Activated naive CD8-positive, alpha-beta T cell treated with anti-CD3 and anti-CD28 coated beads, Interleukin-2, amount 50 U/mL, for 24 hours (primary cell): Measurements from ENCODE around the gene FAM217B.

ENCODE experiments used
- ATAC-seq: fragments of 150-1000 bp; cut with Tn5 transposase; one replicate; pipeline ENCODE4 v1.10.0; 2021
- DNase-seq: peaks from one replicate; pipeline ENCODE4 v3.0.0; 2021
- H3K27ac Mint-ChIP-seq: one replicate; pipeline ENCODE4 v1.8.0; 2021; ENCODE audit warnings: mild to moderate bottlenecking, mixed read lengths
- H3K27me3 Mint-ChIP-seq: one replicate; pipeline ENCODE4 v1.8.0; 2021; ENCODE audit warnings: mixed read lengths
- H3K36me3 Mint-ChIP-seq: one replicate; pipeline ENCODE4 v1.8.0; 2021; ENCODE audit warnings: low read depth, mixed read lengths
- H3K4me1 Mint-ChIP-seq: one replicate; pipeline ENCODE4 v1.8.0; 2021; ENCODE audit warnings: mixed read lengths
- H3K4me3 Mint-ChIP-seq: one replicate; pipeline ENCODE4 v1.8.0; 2021; ENCODE audit warnings: mild to moderate bottlenecking, moderate library complexity, mixed read lengths
- H3K9me3 Mint-ChIP-seq: one replicate; pipeline ENCODE4 v1.8.0; 2021; ENCODE audit warnings: mixed read lengths

Gene FAM217B, protein sequence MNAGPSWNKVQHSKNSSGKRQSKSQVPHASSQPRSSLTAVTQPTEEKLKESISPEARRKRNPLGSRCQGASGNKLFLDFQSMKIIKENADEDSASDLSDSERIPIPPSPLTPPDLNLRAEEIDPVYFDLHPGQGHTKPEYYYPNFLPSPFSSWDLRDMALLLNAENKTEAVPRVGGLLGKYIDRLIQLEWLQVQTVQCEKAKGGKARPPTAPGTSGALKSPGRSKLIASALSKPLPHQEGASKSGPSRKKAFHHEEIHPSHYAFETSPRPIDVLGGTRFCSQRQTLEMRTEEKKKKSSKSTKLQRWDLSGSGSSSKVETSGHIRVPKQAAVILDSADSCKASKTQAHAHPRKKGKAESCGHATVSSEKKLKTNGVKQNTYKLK

DNA sequence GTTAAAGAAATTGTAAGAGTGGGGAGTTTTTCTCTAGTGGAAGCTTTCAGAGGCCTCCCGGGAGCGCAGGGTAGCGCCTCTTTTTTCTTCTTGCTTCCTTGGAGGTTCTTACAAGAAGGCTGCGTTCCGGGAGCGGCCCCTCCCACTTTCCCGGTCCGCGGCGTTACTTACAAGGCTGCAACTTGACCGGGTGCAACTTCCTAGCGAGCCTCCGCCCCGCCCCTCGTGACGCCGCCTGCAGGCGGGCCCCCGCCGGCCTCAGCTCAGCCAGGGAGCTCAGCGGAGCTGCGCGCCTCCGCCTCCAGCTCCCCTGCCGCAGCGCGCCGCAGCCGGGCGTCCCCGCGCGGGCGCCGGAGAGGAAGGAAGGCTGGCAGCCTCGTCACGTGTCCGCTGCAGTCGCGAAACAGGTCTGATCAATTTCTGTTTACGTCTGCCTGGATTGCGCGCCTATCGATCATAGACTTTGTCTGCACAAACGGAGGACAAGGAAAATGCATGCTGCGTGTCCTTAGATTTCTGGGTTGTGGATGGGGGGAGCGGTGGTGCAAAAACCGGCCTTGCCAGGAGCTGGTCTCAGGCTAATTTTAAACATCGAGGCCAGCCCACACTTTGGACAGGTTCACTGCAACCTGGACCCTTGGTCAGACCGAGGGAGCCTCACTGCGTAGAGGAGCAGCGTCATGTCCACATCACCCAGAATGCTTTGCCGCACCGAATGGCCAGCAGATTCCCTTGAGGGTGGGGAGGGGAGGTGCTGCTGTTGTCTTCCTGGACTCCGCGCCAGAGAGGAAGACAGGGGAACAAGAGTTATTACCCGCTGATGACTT, at the start of gene FAM217B, which contains the start of gene PPP1R3D:
FAM217B (plus strand) TSS at position 261 of the 827 bp plus-strand sequence. CDS start 3,555 bp downstream, outside the sequence.
PPP1R3D (minus strand) TSS at position 177 of the 827 bp plus-strand sequence. CDS start 374 bp downstream, outside the sequence.
- Mint-ChIP-seq H3K4me1 (peaks cover 32% of the 10 kb centered on the region), H3K27ac (peak within 1 kb of the TSS; percentile 98), H3K4me3 (peak within 1 kb of the TSS; percentile 96), H3K36me3 (peaks cover 20% of the 10 kb centered on the region), H3K9me3 (no peaks in the 10 kb centered on the region), H3K27me3 (no peaks in the 10 kb centered on the region)
- DNase-seq (peak; percentile 94), ATAC-seq (peak; percentile 97)

DNA sequence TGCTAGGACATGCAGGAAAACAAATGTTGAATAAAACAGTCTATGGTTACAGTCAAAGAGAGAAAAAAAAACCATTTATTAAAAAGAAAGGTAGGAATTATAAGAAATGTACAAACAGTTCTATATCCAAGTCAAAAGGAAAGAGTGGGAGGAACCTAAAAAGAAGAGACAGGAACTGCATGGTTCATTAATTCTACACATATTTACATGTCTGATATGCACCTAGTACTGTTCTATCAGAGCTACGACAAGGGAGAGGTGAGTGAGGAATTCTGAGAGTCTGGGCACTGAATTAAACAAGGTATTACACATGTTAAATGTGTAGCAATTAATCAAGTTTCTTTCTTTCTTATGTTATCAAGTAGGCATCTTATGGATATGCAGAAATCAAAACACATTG, 48.6 kb upstream of the FAM217B start:
- ATAC-seq: no peak
- DNase-seq: no peak
- Mint-ChIP-seq H3K27me3 (no peaks in the 10 kb centered on the region), H3K4me1 (peaks cover 5% of the 10 kb centered on the region), H3K36me3 (peaks cover 2% of the 10 kb centered on the region), H3K27ac (no peak overlapping the region), H3K4me3 (no peak overlapping the region), H3K9me3 (no peaks in the 10 kb centered on the region)

DNA sequence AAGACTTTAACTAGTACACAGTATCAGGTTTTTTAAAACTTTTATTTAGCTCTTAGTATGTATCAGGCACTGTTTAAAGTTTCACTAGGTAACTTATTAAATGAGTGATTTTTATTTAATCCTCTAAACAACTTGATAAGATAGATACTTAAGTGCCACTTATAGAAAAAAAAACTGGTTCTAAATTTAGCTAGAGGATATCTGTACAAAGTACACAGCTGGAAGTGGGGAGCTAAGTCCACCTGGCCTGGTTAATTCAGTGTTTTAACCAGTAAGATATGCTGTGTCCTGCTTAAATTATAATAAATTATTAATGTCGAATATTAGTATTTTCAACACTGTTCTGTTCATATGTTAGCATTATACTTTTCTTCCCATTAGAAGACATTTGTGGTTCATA, 44.3 kb upstream of the FAM217B start:
- peaks cover 2% of the 10 kb centered on the region for H3K27me3 Mint-ChIP-seq
- H3K36me3 Mint-ChIP-seq: peaks cover 4% of the 10 kb centered on the region
- DNase-seq: no peak
- H3K4me1 Mint-ChIP-seq: peaks cover 5% of the 10 kb centered on the region
- no peak overlapping the region for H3K4me3 Mint-ChIP-seq
- H3K27ac Mint-ChIP-seq: no peak overlapping the region
- ATAC-seq: no peak
- H3K9me3 Mint-ChIP-seq: no peaks in the 10 kb centered on the region

DNA sequence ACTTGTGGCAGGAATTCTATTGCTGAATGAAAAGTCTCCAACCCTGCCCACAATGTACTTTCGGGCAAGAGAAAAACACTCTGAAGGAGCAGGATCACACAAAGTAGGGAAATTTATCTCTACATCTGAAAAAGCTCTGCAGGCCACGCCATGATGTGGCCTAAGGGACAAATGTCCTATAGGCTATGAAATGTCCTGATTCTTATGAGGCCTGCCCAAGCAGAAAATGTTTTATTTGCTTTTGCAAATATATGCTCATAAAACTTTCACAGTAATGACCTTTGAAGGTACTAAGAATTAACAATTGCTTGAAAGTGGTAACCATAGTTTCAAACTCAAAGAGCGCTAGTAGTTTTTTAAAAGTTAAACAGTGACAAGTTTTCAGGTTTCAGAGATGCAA, 37.7 kb upstream of the FAM217B start:
- Mint-ChIP-seq H3K9me3 (no peaks in the 10 kb centered on the region), H3K27ac (no peak overlapping the region), H3K4me1 (no peaks in the 10 kb centered on the region), H3K4me3 (no peak overlapping the region), H3K36me3 (peaks cover 2% of the 10 kb centered on the region), H3K27me3 (peaks cover 2% of the 10 kb centered on the region)
- DNase-seq (no peak), ATAC-seq (no peak)

DNA sequence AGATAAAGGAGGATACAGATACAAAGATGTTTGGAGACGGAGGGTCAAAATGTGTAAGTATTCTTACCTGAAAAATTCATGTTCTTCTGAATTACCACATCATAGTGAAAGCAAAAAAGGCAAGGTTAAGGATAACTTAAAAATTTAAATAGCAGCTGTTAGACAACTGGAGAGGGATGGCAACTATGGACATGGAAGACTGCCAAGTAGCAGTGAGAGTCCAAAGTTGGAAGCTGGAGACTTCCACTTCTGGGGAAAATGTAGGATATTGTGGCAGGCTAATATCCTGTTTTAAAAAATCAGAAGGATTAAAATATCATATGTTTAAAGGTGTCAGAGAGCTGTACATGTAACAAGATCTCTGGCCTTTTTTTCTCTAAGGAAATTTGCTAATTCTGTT, 36.6 kb upstream of the FAM217B start:
- Mint-ChIP-seq H3K36me3 (no peaks in the 10 kb centered on the region), H3K27ac (no peak overlapping the region), H3K4me1 (no peaks in the 10 kb centered on the region), H3K9me3 (no peaks in the 10 kb centered on the region), H3K4me3 (no peak overlapping the region), H3K27me3 (peaks cover 2% of the 10 kb centered on the region)
- DNase-seq (no peak), ATAC-seq (no peak)

DNA sequence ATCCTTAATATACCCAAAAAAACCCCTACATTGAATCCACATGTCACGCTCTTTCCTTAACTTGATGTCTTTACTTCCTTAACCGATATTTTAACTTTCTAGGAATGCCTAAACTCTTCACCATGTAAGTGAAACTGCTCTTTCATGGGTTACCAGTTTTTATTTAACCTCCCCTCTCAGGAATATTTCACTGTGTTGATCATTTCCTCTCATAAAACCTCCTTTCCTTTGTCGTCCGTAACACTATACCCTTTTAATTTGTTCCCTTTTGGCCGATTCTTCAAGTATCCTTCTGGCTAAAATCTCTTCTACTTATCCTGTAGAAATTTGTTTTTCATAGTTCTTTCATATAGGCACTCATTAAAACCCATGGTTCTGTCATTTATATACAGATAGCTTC, 31.3 kb upstream of the FAM217B start:
- ATAC-seq (no peak), DNase-seq (no peak)
- Mint-ChIP-seq H3K4me3 (no peak overlapping the region), H3K36me3 (no peaks in the 10 kb centered on the region), H3K9me3 (peaks cover 6% of the 10 kb centered on the region), H3K27ac (no peak overlapping the region), H3K4me1 (peaks cover 2% of the 10 kb centered on the region), H3K27me3 (no peaks in the 10 kb centered on the region)

DNA sequence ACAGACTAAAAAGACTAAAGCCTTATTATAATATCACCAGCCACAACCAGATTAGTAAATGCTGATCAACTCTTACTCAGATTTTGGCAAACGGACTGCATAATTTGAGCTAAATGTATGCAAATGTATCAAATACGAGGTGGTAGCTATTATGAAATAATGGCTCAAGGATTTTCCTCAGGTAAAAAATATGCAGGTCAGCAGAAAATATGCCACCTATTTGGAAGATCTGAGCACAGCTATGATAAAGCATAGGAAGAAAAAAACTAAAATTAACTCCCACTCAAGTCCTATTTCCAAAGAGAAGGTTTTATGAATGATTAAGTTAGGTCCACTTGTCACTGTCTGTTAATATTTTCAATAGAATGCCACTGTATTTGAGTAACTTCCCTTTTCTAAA, 29.1 kb upstream of the FAM217B start:
- Mint-ChIP-seq H3K9me3 (peaks cover 6% of the 10 kb centered on the region), H3K27ac (no peak overlapping the region), H3K36me3 (no peaks in the 10 kb centered on the region), H3K27me3 (no peaks in the 10 kb centered on the region), H3K4me1 (peaks cover 2% of the 10 kb centered on the region), H3K4me3 (no peak overlapping the region)
- no peak for ATAC-seq
- no peak for DNase-seq

DNA sequence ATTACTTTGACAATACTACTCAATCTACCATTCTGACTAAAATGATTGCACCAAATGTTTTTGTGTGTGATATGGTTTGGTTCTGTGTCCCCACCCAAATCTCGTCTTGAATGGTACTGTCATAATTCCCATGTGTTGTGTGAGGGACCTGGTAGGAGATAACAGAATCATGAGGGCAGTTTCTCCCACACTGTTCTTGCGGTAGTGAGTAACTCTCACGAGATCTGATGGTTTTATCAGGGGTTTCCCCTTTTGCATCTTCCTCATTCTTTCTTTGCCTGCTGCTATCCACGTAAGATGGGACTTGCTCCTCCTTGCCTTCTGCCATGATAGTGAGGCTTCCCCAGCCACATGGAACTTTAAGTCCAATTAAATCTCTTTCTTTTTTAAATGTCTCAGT, 27.6 kb upstream of the FAM217B start:
- Mint-ChIP-seq H3K4me3 (no peak overlapping the region), H3K9me3 (peaks cover 6% of the 10 kb centered on the region), H3K27ac (no peak overlapping the region), H3K36me3 (no peaks in the 10 kb centered on the region), H3K27me3 (no peaks in the 10 kb centered on the region), H3K4me1 (peaks cover 2% of the 10 kb centered on the region)
- ATAC-seq (no peak), DNase-seq (no peak)

DNA sequence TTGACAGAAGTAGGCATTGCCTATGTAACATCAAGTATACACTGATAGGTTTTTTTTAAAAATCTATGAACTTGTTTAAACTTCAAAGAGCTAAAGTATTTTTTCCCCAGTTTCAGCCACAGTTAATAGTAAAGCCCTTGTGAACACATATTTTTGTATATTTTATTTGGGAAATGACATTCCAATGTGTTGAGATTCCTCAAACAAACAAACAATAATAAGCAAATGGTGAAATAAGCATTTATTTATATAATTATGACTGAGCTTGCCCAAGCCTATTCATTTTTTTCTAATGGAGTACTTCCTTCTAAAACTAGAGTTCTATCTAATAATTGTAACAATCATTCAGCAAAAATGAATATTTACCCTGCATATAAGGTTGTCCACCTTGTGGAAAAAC, 19.2 kb upstream of the FAM217B start:
- no peak overlapping the region for H3K27ac Mint-ChIP-seq

DNA sequence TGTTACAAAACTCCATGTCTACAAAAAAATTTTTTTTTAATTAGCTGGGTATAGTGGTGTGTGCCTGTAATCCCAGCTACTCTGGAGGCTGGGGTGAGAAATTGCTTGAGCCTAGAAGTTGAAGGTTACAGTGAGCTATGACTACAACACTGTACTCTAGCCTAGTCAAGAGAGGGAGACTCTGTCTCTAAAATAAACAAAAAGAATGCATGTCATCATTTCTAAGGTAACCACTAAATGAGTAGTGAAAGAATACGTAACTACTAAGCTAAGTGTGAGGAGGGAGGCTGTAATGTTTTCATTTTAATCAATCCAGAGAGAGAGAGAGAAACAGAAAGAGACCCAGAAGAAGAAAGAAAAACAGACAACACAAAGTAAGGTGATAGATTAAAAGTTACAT, 16.7 kb upstream of the FAM217B start:
- Mint-ChIP-seq H3K27ac (no peak overlapping the region), H3K4me3 (no peak overlapping the region)
- peak; percentile 20 for ATAC-seq

More for the DNA sequence above, 19.2 kb upstream of the FAM217B start:
- Mint-ChIP-seq H3K9me3 (no peaks in the 10 kb centered on the region), H3K4me3 (no peak overlapping the region), H3K4me1 (no peaks in the 10 kb centered on the region), H3K36me3 (no peaks in the 10 kb centered on the region), H3K27me3 (peaks cover 1% of the 10 kb centered on the region)
- DNase-seq: no peak
- ATAC-seq: no peak

DNA sequence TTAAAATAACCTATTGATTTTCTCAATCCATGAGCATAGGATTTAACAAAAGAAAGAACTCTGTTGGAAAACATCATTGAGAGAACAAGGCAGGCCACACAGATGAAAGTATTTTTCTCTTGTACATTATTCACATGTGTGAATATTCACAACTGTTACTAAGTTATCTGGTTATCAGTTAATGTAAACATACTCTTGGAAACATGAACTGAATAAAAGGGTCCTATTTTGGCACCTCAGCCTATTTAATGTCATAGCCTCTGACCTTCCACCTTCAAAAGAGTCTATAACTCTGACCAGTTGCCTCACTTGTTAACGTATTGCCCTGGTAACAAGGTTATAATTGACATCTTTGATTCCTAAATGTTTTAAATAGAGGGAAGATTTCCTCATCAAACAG, 14.8 kb upstream of the FAM217B start:
- H3K27ac Mint-ChIP-seq: no peak overlapping the region
- H3K4me1 Mint-ChIP-seq: no peaks in the 10 kb centered on the region
- DNase-seq (no peak), ATAC-seq (no peak)
- no peaks in the 10 kb centered on the region for H3K9me3 Mint-ChIP-seq
- H3K36me3 Mint-ChIP-seq: no peaks in the 10 kb centered on the region
- H3K27me3 Mint-ChIP-seq: peaks cover 1% of the 10 kb centered on the region
- no peak overlapping the region for H3K4me3 Mint-ChIP-seq

More for the DNA sequence above, 16.7 kb upstream of the FAM217B start:
- Mint-ChIP-seq H3K4me1 (no peaks in the 10 kb centered on the region), H3K9me3 (no peaks in the 10 kb centered on the region), H3K27me3 (peaks cover 1% of the 10 kb centered on the region), H3K36me3 (no peaks in the 10 kb centered on the region)
- no peak for DNase-seq

DNA sequence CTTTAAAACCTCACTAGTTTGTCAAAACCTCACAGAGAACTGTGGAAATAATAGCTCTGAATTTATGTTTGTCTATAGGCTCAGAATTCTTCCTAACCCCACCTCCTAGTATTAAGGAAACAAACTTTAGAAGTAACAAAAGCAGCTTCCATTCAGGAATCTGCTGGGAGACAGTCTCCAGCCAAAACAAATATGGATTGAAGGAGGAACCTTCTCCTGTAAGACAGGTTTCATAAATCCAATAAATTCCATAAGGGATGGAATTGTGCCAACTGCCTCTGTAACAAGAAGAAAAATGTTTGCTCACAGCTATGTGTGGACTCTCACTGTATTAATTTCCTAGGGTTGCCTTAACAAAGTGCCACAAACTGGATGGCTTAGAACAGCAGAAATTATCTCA, 14.3 kb upstream of the FAM217B start:
- H3K4me3 Mint-ChIP-seq: no peak overlapping the region
- H3K27ac Mint-ChIP-seq: no peak overlapping the region
- no peaks in the 10 kb centered on the region for H3K4me1 Mint-ChIP-seq
- DNase-seq (no peak), ATAC-seq (no peak)
- peaks cover 1% of the 10 kb centered on the region for H3K27me3 Mint-ChIP-seq
- H3K36me3 Mint-ChIP-seq: no peaks in the 10 kb centered on the region
- no peaks in the 10 kb centered on the region for H3K9me3 Mint-ChIP-seq

DNA sequence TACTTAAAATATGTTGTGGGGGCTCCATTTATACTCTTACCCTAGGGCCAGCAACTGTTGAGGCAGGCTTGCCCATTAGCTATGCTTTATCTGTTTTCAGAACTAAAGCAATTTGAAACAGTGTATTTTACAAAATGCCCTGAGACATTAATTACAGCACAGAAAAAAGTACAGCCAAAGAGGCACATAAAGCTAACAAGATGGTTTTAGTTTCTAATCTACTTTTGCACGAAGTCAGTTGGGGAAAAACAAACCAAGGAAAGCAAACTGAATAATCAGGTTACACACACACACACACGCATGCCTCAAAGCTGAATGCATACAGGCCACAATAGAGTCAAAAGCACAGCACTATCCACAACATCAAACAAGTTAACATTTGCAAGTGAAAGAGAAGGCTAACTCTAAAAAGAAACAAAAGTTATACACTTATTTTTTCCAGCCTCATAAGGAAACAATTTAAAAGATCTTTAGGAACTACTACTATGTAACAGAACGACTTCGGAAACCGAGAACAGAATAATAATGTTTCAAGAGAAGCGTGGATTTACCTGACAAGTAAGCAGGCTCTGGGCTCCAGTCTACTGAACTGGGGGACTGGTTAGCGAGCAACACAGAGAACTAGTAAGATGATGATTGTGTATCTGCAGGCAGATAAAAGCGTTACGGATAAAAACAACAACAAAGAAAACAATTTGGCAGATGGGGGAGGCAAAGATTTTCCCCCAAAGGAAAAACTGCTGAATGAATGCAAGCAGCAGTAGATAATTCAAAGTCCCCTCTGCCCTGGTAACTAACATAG, 8.5 kb upstream of the FAM217B start:
- peak overlapping the region; percentile 64 for H3K27ac Mint-ChIP-seq
- H3K4me1 Mint-ChIP-seq: peaks cover 11% of the 10 kb centered on the region
- H3K4me3 Mint-ChIP-seq: peak overlapping the region; percentile 48
- no peaks in the 10 kb centered on the region for H3K9me3 Mint-ChIP-seq
- peaks cover 2% of the 10 kb centered on the region for H3K36me3 Mint-ChIP-seq
- peaks cover 2% of the 10 kb centered on the region for H3K27me3 Mint-ChIP-seq
- ATAC-seq (no peak), DNase-seq (no peak)

DNA sequence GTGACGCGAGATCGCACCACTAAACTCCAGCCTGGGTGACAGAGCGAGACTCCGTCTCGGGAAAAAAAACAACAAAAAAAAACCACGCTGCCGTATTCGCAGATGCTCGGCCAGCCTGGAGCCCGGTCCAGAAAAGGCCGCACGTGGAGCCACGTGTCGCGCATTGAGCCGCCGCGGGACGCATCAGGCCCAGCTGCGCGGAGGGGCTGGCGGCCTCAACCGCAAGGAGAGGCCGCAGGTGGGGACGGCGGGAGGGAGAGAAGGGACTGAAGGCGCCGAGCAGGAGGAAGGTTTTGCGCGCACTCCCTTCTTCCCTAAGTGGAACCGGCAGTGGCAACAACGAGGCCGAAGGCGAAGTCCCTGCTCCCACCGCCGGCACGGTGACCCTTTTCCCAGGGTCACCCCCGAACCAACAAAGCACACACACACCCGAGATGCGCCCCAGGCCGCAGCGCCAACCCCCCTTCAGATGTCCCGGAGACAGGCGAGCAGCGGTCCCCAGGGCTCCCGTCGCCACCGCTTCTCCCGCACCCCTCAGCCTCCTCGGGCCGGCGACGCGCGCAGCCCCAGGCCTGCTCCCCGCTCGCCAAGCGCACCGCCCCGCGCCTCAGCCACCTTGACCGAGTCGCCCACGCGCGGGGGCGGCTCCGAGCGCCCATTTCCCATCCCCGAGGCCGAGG, 7.4 kb upstream of the FAM217B start:
- Mint-ChIP-seq H3K27me3 (peaks cover 2% of the 10 kb centered on the region), H3K36me3 (peaks cover 2% of the 10 kb centered on the region), H3K9me3 (no peaks in the 10 kb centered on the region), H3K4me3 (no peak overlapping the region), H3K27ac (no peak overlapping the region), H3K4me1 (peaks cover 17% of the 10 kb centered on the region)
- ATAC-seq (no peak), DNase-seq (no peak)
